Neural progenitor cell (in vitro differentiated cells): Measurements from ENCODE around the gene ARV1. TPM values are rescaled to one million over a fixed set of nuclear protein-coding genes. Genes with fewer than 3 reads are reported as not detected.

Experiments
- DNase-seq: peaks from one replicate; pipeline ENCODE4 v3.0.0-alpha.2; 2016; ENCODE audit warnings: low spot score
- H2AFZ ChIP-seq: fragments of 200-600 bp; sonication (generic); replicated peaks from 2 replicates; pipeline ENCODE4 v1.6.1; 2016; ENCODE audit warnings: antibody characterized with exemption
- H3F3A ChIP-seq: fragments of 200-600 bp; sonication (generic); 2 replicates; pipeline ENCODE4 v1.6.1; 2016; ENCODE audit warnings: antibody characterized with exemption, low read depth
- H3K27ac ChIP-seq: fragments of 200-600 bp; sonication (generic); 2 replicates; pipeline ENCODE4 v1.5.1; 2016; ENCODE audit warnings: mild to moderate bottlenecking
- H3K27me3 ChIP-seq: fragments of 200-600 bp; sonication (generic); 2 replicates; pipeline ENCODE4 v1.6.1; 2016; ENCODE audit warnings: mild to moderate bottlenecking, moderate library complexity
- H3K36me3 ChIP-seq: fragments of 200-600 bp; sonication (generic); 2 replicates; pipeline ENCODE4 v1.5.1; 2016
- H3K4me1 ChIP-seq: fragments of 200-600 bp; sonication (generic); 2 replicates; pipeline ENCODE4 v1.6.1; 2016; ENCODE audit warnings: mixed run types
- H3K4me2 ChIP-seq: fragments of 200-600 bp; sonication (generic); 2 replicates; pipeline ENCODE4 v1.6.1; 2016
- H3K4me3 ChIP-seq: fragments of 200-600 bp; sonication (generic); 2 replicates; pipeline ENCODE4 v1.5.1; 2016
- H3K79me2 ChIP-seq: fragments of 200-600 bp; sonication (generic); 2 replicates; pipeline ENCODE4 v1.6.1; 2016; ENCODE audit warnings: low read depth
- H3K9ac ChIP-seq: fragments of 200-600 bp; sonication (generic); 2 replicates; pipeline ENCODE4 v1.6.1; 2016
- H3K9me3 ChIP-seq: fragments of 200-600 bp; sonication (generic); 2 replicates; pipeline ENCODE4 v1.5.1; 2016; ENCODE audit warnings: low read depth
- H4K20me1 ChIP-seq: fragments of 200-600 bp; sonication (generic); 2 replicates; pipeline ENCODE4 v1.6.1; 2016; ENCODE audit warnings: low read depth
- H3K27ac Mint-ChIP-seq: 3 replicates; pipeline ENCODE4 v1.8.0; 2021; ENCODE audit warnings: mixed read lengths
- H3K27me3 Mint-ChIP-seq: 2 replicates; pipeline ENCODE4 v1.8.0; 2022; ENCODE audit warnings: low read depth, mild to moderate bottlenecking, inconsistent platforms, moderate library complexity, mixed read lengths; ENCODE audit not compliant: insufficient read depth
- H3K36me3 Mint-ChIP-seq: 3 replicates; pipeline ENCODE4 v1.8.0; 2021; ENCODE audit warnings: mixed read lengths
- H3K4me1 Mint-ChIP-seq: 3 replicates; pipeline ENCODE4 v1.8.0; 2021; ENCODE audit warnings: mixed read lengths
- H3K4me3 Mint-ChIP-seq: 3 replicates; pipeline ENCODE4 v1.8.0; 2021; ENCODE audit warnings: mild to moderate bottlenecking, moderate library complexity, mixed read lengths
- H3K9me3 Mint-ChIP-seq: 3 replicates; pipeline ENCODE4 v1.8.0; 2020; ENCODE audit warnings: mixed read lengths
- CTCF ChIP-seq: fragments of 200-600 bp; sonication (generic); IDR thresholded peaks from 2 replicates; pipeline ENCODE4 v1.5.1; 2017; ENCODE audit warnings: antibody characterized with exemption, mild to moderate bottlenecking
- EZH2 ChIP-seq: fragments of 200-600 bp; sonication (generic); IDR thresholded peaks from 2 replicates; pipeline ENCODE4 v1.6.1; 2017; ENCODE audit warnings: antibody characterized with exemption, mild to moderate bottlenecking, moderate library complexity
- EZH2phosphoT487 ChIP-seq: fragments of 200-600 bp; sonication (generic); IDR thresholded peaks from 2 replicates; pipeline ENCODE4 v1.6.1; 2017; ENCODE audit warnings: antibody characterized with exemption
- total RNA-seq: library from RNA; depleted of rRNA; stranded (reverse); fragments of >200 nt; gene quantifications from 2 replicates; pipeline ENCODE4 v1.2.3, GENCODE V29; 2015; ENCODE audit warnings: low replicate concordance

Gene ARV1
- total RNA-seq, 1 donor from 2014 or later = 23.3 TPM

GRCh38 chr1:231023150-231023549 is 44.3 kb downstream of the ARV1 start:
- H3K9me3 Mint-ChIP-seq = no peaks in the 10 kb centered on the region
- peaks cover 16% of the 10 kb centered on the region for H3K27me3 ChIP-seq
- H3F3A ChIP-seq = no peaks in the 10 kb centered on the region
- H4K20me1 ChIP-seq = no peaks in the 10 kb centered on the region
- H3K4me2 ChIP-seq = no peak overlapping the region
- peaks cover 6% of the 10 kb centered on the region for H3K4me1 Mint-ChIP-seq
- H3K79me2 ChIP-seq = no peaks in the 10 kb centered on the region
- no peak overlapping the region for H3K27ac Mint-ChIP-seq
- peaks cover 4% of the 10 kb centered on the region for H3K27me3 Mint-ChIP-seq
- no peak overlapping the region for H2AFZ ChIP-seq
- H3K36me3 Mint-ChIP-seq = peaks cover 11% of the 10 kb centered on the region
- no peaks in the 10 kb centered on the region for H3K9me3 ChIP-seq
- no peak overlapping the region for H3K4me3 ChIP-seq
- H3K9ac ChIP-seq = no peak overlapping the region
- H3K27ac ChIP-seq = no peak overlapping the region
- no peak for DNase-seq
- H3K4me1 ChIP-seq = no peaks in the 10 kb centered on the region
- TF ChIP-seq EZH2 (no peak), EZH2phosphoT487 (no peak), CTCF (no peak)
- H3K4me3 Mint-ChIP-seq = no peak overlapping the region
- H3K36me3 ChIP-seq = no peaks in the 10 kb centered on the region

DNA sequence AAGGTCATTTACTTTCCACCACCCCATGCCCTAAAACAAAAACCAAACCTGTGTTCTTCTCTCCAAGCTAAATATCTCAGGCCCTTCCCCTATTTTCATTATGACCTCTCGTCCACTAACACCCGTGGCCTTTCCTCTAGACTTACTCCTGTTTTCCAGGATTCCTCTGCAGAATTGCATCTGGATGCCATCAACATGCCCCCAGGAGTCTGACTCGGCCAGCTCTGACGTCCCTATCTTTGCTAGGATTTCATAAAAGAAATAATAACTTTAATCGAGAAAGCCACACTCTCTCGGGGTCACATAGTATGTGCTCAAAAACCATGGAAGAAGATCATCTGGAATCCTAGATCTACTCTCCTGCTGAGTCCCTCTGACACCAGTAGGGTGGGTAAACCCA is 47.7 kb downstream of the ARV1 start:
- TF ChIP-seq EZH2phosphoT487 (no peak), EZH2 (no peak), CTCF (no peak)
- Histone ChIP-seq H3K79me2 (no peaks in the 10 kb centered on the region), H3K9ac (no peak overlapping the region), H3K27me3 (peaks cover 20% of the 10 kb centered on the region), H3K9me3 (no peaks in the 10 kb centered on the region), H4K20me1 (no peaks in the 10 kb centered on the region), H2AFZ (no peak overlapping the region), H3F3A (no peaks in the 10 kb centered on the region), H3K4me3 (no peak overlapping the region), H3K27ac (no peak overlapping the region), H3K36me3 (no peaks in the 10 kb centered on the region), H3K4me2 (no peak overlapping the region), H3K4me1 (peaks cover 4% of the 10 kb centered on the region)
- no peak for DNase-seq
- peaks cover 3% of the 10 kb centered on the region for H3K27me3 Mint-ChIP-seq
- no peaks in the 10 kb centered on the region for H3K9me3 Mint-ChIP-seq
- H3K36me3 Mint-ChIP-seq = peaks cover 2% of the 10 kb centered on the region
- H3K4me3 Mint-ChIP-seq = no peak overlapping the region
- peaks cover 11% of the 10 kb centered on the region for H3K4me1 Mint-ChIP-seq
- H3K27ac Mint-ChIP-seq = no peak overlapping the region

DNA sequence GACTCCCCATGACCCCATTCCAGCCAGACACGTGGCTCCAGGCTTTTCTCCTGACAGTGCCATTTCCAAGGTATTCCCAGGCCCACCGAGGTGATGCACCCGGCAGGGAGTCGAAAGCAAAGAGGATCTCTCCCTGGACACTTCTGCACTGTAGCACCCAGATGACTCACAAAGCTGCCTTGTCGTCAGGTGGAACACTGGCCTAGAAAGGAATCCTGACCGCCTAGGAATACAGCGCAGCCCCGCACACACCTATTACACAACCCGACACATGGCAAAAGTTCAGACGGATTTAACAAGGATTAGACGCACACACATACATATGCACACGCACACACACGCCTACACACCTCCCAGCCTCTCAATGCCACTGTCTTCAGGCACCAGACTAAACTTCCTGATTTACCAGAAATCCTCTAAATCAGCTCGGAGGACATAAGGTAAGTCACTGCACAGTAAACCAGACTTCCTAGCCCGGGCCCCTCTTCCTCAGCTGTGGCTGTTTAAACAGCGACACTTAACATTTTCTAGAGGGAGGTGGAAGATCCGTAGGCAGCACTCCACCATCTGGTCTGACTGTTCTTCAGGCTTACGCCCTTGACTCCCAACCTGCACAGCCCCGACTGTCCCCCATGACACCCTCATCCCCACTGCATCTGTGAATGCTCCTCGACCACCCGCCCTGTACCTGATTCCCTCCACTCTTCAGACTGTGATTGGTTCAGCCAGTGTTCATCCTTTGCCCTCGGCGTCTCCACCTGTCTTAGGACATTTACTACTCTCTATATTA is 48.4 kb downstream of the ARV1 start:
- Mint-ChIP-seq H3K4me3 (no peak overlapping the region), H3K36me3 (no peaks in the 10 kb centered on the region), H3K9me3 (no peaks in the 10 kb centered on the region), H3K27ac (peak overlapping the region; percentile 4), H3K4me1 (peaks cover 11% of the 10 kb centered on the region), H3K27me3 (peaks cover 2% of the 10 kb centered on the region)
- no peaks in the 10 kb centered on the region for H3K36me3 ChIP-seq
- no peak overlapping the region for H3K4me2 ChIP-seq
- TF ChIP-seq CTCF (no peak), EZH2 (no peak), EZH2phosphoT487 (no peak)
- H3F3A ChIP-seq = no peaks in the 10 kb centered on the region
- H3K9ac ChIP-seq = no peak overlapping the region
- no peaks in the 10 kb centered on the region for H3K9me3 ChIP-seq
- no peak overlapping the region for H2AFZ ChIP-seq
- H3K79me2 ChIP-seq = no peaks in the 10 kb centered on the region
- H3K4me1 ChIP-seq = peaks cover 4% of the 10 kb centered on the region
- no peaks in the 10 kb centered on the region for H4K20me1 ChIP-seq
- no peak overlapping the region for H3K4me3 ChIP-seq
- no peak for DNase-seq
- no peak overlapping the region for H3K27ac ChIP-seq
- H3K27me3 ChIP-seq = peaks cover 20% of the 10 kb centered on the region
